KMS-11 (cell line): Measurements from ENCODE around the gene PYHIN1.

Experiments
- H2AFZ ChIP-seq: fragments of 200-600 bp; sonication (generic); 2 replicates; pipeline ENCODE4 v1.6.1; 2016; ENCODE audit warnings: antibody characterized with exemption, mixed run types, low read depth
- H3K27ac ChIP-seq: fragments of 200-600 bp; sonication (generic); 2 replicates; pipeline ENCODE4 v1.6.1; 2016; ENCODE audit warnings: mild to moderate bottlenecking, mixed run types
- H3K27me3 ChIP-seq: fragments of 200-600 bp; sonication (generic); 2 replicates; pipeline ENCODE4 v1.6.1; 2017; ENCODE audit warnings: mild to moderate bottlenecking, low read depth, mixed run types, moderate library complexity; ENCODE audit not compliant: insufficient read depth
- H3K36me3 ChIP-seq: fragments of 200-600 bp; sonication (generic); 2 replicates; pipeline ENCODE4 v1.6.1; 2017; ENCODE audit warnings: mild to moderate bottlenecking, mixed run types; ENCODE audit not compliant: insufficient read depth
- H3K4me1 ChIP-seq: fragments of 200-600 bp; sonication (generic); 2 replicates; pipeline ENCODE4 v1.6.1; 2016; ENCODE audit warnings: mild to moderate bottlenecking, low read depth, mixed run types; ENCODE audit not compliant: poor library complexity, severe bottlenecking
- H3K4me2 ChIP-seq: fragments of 200-600 bp; sonication (generic); 2 replicates; pipeline ENCODE4 v1.7.0; 2016; ENCODE audit warnings: mild to moderate bottlenecking, mixed run types
- H3K4me3 ChIP-seq: fragments of 200-600 bp; sonication (generic); IDR thresholded peaks from 2 replicates; pipeline ENCODE4 v1.6.1; 2017; ENCODE audit warnings: low read depth, low read length, mixed read lengths; ENCODE audit not compliant: insufficient read depth
- H3K79me2 ChIP-seq: fragments of 200-600 bp; sonication (generic); 2 replicates; pipeline ENCODE4 v1.6.1; 2016; ENCODE audit warnings: low read depth, mixed run types; ENCODE audit not compliant: insufficient read depth
- H3K9ac ChIP-seq: fragments of 200-600 bp; sonication (generic); 2 replicates; pipeline ENCODE4 v1.6.1; 2016; ENCODE audit warnings: mild to moderate bottlenecking, mixed run types
- H4K20me1 ChIP-seq: fragments of 200-600 bp; sonication (generic); 2 replicates; pipeline ENCODE4 v1.6.1; 2016; ENCODE audit warnings: mild to moderate bottlenecking, mixed run types; ENCODE audit not compliant: insufficient read depth
- TF ChIP-seq, protein P1 (sequence below): fragments of 200-600 bp; sonication (generic); conservative IDR thresholded peaks from 2 replicates; pipeline ENCODE4 v1.6.1; 2017; ENCODE audit warnings: low read depth, mild to moderate bottlenecking, antibody characterized with exemption, low read length, moderate library complexity, mixed read lengths

Gene PYHIN1

DNA sequence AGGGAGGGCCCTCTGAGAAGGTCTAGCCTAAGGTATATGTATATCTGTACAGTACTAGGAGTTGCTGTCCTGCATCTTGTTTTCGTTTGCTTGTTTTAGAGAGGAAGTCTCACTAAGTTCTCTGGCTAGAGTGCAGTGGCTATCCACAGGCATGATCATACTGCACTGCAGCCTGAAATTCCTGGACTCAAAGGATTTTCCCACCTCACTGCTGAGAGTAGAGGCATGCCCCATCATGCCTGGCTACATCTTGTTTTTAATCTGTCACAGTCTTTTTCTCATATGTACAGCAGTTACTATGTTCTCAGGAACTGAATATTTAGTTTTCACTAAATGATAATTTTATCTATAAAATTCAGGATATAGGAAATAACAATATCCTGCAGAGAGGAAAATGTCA lies 15.3 kb upstream of the PYHIN1 start:
- Histone ChIP-seq H4K20me1 (no peaks in the 10 kb centered on the region), H3K4me2 (no peak overlapping the region), H3K36me3 (no peaks in the 10 kb centered on the region), H3K4me3 (no peak overlapping the region), H3K4me1 (no peaks in the 10 kb centered on the region), H2AFZ (no peak overlapping the region), H3K9ac (no peak overlapping the region), H3K27me3 (no peaks in the 10 kb centered on the region), H3K27ac (no peak overlapping the region), H3K79me2 (no peaks in the 10 kb centered on the region)
- TF ChIP-seq, protein P1, sequence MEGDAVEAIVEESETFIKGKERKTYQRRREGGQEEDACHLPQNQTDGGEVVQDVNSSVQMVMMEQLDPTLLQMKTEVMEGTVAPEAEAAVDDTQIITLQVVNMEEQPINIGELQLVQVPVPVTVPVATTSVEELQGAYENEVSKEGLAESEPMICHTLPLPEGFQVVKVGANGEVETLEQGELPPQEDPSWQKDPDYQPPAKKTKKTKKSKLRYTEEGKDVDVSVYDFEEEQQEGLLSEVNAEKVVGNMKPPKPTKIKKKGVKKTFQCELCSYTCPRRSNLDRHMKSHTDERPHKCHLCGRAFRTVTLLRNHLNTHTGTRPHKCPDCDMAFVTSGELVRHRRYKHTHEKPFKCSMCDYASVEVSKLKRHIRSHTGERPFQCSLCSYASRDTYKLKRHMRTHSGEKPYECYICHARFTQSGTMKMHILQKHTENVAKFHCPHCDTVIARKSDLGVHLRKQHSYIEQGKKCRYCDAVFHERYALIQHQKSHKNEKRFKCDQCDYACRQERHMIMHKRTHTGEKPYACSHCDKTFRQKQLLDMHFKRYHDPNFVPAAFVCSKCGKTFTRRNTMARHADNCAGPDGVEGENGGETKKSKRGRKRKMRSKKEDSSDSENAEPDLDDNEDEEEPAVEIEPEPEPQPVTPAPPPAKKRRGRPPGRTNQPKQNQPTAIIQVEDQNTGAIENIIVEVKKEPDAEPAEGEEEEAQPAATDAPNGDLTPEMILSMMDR = no peak

- no peak overlapping the region for H3K27ac ChIP-seq
- no peaks in the 10 kb centered on the region for H4K20me1 ChIP-seq
- H3K4me2 ChIP-seq = no peak overlapping the region
- no peaks in the 10 kb centered on the region for H3K4me1 ChIP-seq
- no peak overlapping the region for H3K9ac ChIP-seq
- H3K36me3 ChIP-seq = no peaks in the 10 kb centered on the region
- no peak overlapping the region for H3K4me3 ChIP-seq
- TF ChIP-seq, protein P1 = no peak
- H3K79me2 ChIP-seq = no peaks in the 10 kb centered on the region
- no peak overlapping the region for H2AFZ ChIP-seq
- no peaks in the 10 kb centered on the region for H3K27me3 ChIP-seq
Observed at GRCh38 chr1:158924677-158925076, 6.7 kb upstream of the PYHIN1 start.

- H3K4me1 ChIP-seq = no peaks in the 10 kb centered on the region
- TF ChIP-seq, protein P1 = no peak
- H3K4me2 ChIP-seq = no peak overlapping the region
- H2AFZ ChIP-seq = no peak overlapping the region
- no peak overlapping the region for H3K9ac ChIP-seq
- H3K27me3 ChIP-seq = no peaks in the 10 kb centered on the region
- no peaks in the 10 kb centered on the region for H3K36me3 ChIP-seq
- H3K4me3 ChIP-seq = no peak overlapping the region
- no peak overlapping the region for H3K27ac ChIP-seq
- no peaks in the 10 kb centered on the region for H4K20me1 ChIP-seq
- no peaks in the 10 kb centered on the region for H3K79me2 ChIP-seq
Observed at GRCh38 chr1:158930504-158930903, 848 bp upstream of the PYHIN1 start.

- H3K36me3 ChIP-seq = no peaks in the 10 kb centered on the region
- H3K9ac ChIP-seq = no peak overlapping the region
- no peak overlapping the region for H3K4me2 ChIP-seq
- no peaks in the 10 kb centered on the region for H3K79me2 ChIP-seq
- H3K27ac ChIP-seq = no peak overlapping the region
- no peaks in the 10 kb centered on the region for H3K27me3 ChIP-seq
- no peaks in the 10 kb centered on the region for H3K4me1 ChIP-seq
- no peaks in the 10 kb centered on the region for H4K20me1 ChIP-seq
- H3K4me3 ChIP-seq = no peak overlapping the region
- no peak overlapping the region for H2AFZ ChIP-seq
- TF ChIP-seq, protein P1 = no peak
Observed at GRCh38 chr1:158932171-158932570, 819 bp downstream of the PYHIN1 start.
